ENCODE measurements around the gene SIX3.

The SIX3 gene

DNA sequence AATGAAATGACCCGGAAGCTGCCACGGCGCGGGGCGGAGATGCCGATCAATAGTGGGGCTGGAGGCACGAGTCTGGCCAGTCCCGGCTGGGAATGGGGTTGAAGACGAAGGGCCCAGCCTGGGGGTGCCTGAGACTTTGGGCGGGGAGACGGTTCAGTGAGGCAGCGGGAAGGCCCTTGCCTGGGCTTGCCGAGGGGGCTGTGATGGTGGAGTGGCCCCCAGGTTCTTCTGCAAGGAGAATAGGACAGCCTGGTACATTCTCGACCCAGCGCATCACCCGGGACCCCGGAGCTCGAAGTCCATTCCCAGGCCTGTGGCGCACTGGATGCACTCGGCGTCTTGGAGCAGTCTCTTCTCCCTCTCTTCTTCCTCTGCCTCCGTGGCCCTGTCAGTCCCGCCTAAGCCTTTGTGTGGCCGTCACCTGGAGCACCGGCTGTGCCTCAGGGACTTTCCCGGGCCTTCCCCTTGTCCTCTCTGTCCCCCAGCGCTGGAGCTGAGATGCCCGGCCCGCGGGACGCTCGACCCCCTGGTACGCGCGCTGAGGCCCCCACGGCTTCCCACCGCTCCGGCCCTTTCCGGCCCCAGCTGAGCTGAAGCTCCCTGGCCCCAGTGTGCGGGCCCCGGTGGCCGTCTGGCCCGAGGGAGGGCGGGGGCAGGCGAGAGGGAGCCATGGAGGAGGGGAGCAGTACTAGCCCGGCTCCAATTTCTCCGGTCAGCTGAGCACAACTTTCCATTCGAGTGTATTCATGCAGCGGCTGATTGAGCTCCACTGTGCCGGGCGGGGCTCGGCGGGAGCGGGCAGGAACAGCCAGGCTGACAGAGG is 8.0 kb downstream of the SIX3 start:
- TF ChIP-seq, protein P1, sequence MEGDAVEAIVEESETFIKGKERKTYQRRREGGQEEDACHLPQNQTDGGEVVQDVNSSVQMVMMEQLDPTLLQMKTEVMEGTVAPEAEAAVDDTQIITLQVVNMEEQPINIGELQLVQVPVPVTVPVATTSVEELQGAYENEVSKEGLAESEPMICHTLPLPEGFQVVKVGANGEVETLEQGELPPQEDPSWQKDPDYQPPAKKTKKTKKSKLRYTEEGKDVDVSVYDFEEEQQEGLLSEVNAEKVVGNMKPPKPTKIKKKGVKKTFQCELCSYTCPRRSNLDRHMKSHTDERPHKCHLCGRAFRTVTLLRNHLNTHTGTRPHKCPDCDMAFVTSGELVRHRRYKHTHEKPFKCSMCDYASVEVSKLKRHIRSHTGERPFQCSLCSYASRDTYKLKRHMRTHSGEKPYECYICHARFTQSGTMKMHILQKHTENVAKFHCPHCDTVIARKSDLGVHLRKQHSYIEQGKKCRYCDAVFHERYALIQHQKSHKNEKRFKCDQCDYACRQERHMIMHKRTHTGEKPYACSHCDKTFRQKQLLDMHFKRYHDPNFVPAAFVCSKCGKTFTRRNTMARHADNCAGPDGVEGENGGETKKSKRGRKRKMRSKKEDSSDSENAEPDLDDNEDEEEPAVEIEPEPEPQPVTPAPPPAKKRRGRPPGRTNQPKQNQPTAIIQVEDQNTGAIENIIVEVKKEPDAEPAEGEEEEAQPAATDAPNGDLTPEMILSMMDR (IDR thresholded peaks at IDR 0.05; ENCODE audit: insufficient read depth, low read depth, low read length, missing control alignments) = no peak
- H3K4me3 ChIP-seq (ENCODE audit: low read depth, low read length) = peak overlapping the region; percentile 32
- peak; percentile 46 for DNase-seq (ENCODE audit: low read depth)

DNA sequence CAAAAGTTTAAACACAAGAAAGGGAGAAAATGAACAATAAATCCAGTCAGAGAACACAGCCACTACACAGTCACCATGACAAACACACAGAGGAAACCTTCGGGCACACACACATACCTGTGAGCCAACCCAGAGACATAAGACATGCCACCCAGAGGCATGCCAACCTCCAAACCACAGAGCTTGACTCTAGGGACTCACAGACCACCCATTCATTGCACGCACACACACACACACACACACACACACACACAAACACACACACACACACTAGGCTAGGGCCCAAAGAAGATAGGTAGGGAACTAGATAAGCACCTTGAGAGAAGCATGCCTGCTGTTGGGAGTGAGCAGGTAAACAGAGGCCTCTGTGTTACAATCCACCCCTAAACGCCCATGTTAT is 9.1 kb downstream of the SIX3 start:
- no peak for DNase-seq (ENCODE audit: low read depth)
- TF ChIP-seq, protein P1 (IDR thresholded peaks at IDR 0.05; ENCODE audit: insufficient read depth, low read depth, low read length, missing control alignments) = no peak
- H3K4me3 ChIP-seq (ENCODE audit: low read depth, low read length) = no peak overlapping the region

DNA sequence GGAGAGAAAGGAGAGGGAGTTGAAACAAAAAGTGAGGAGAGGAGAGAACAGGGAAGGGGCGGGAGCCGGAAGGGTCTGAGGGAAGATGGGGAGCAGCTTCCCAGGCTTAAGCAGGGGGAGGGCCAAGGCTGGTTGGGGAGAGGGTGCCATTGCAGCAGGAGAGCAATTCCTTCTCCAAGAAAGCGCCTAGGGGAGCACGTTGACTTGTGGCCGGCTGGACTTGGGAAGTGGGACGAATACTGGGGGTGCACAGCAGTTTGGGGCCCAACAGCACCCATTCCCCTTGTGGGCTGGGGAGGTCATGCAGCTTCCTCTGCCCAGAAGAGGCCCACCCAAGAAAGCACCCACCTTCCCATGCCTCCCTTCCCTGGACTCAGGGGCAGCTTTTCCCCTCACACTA is 9.6 kb downstream of the SIX3 start:
- TF ChIP-seq, protein P1 (IDR thresholded peaks at IDR 0.05; ENCODE audit: insufficient read depth, low read depth, low read length, missing control alignments) = no peak
- DNase-seq (ENCODE audit: low read depth) = no peak
- no peak overlapping the region for H3K4me3 ChIP-seq (ENCODE audit: low read depth, low read length)

DNA sequence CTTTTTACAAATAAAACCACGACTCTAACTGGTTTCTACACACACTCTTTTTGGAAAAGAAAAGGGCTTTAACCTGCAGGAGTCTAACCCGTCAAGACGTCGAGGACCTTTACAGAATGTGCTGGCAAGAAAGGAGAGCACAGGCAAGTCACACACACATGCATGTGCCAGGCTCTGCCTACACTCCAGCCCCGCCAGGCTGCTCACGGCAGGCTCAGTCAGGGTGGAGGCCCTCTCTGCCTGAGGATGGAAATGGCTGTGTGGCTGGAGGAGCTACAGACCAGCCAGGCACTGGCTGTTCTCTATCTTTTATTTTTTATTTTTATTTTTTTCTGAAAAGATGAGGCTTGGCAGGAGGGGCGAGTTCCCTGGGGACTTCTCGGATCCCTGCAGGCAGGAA is 10.2 kb downstream of the SIX3 start:
- peak overlapping the region; percentile 18; the same call in 1 of the 2 replicates for H3K4me3 ChIP-seq (ENCODE audit: low read depth, low read length)
- no peak for DNase-seq (ENCODE audit: low read depth)
- TF ChIP-seq, protein P1 (IDR thresholded peaks at IDR 0.05; ENCODE audit: insufficient read depth, low read depth, low read length, missing control alignments) = no peak

DNA sequence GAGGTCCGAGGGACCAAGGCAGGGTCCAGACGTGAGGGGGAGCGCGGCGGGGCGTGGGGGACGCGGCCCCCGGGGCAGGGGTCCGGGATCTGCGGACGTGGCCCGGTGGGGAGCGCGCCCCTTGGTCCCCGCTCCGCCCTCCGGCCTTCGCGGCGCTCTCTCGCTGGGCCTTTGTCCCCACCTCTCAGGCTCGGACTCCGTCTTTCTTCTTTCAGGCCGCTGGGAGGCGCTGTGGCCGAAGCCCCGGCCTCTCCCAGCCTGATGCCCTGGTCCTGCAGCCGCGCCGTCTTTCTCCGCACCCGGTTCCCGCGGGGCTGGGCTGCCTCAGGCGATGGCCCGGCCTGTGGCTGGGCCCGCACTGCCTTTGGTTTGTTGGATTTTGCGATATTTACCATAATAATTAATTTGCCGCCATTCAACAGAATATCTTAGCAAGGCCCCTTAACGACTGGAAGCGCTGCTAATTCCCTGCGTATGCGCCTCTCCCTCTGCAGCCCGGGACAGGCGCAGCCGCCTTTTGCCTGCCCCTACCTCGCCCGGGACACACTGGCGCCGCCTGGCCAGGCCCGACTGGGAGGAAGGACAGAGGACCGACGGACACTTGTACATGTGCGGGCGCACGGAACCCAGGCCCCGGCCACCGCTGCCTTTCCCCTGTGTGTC is 10.8 kb downstream of the SIX3 start:
- TF ChIP-seq, protein P1 (IDR thresholded peaks at IDR 0.05; ENCODE audit: insufficient read depth, low read depth, low read length, missing control alignments) = peak; percentile 80
- peak; percentile 70 for DNase-seq (ENCODE audit: low read depth)
- H3K4me3 ChIP-seq (ENCODE audit: low read depth, low read length) = peak overlapping the region; percentile 38

DNA sequence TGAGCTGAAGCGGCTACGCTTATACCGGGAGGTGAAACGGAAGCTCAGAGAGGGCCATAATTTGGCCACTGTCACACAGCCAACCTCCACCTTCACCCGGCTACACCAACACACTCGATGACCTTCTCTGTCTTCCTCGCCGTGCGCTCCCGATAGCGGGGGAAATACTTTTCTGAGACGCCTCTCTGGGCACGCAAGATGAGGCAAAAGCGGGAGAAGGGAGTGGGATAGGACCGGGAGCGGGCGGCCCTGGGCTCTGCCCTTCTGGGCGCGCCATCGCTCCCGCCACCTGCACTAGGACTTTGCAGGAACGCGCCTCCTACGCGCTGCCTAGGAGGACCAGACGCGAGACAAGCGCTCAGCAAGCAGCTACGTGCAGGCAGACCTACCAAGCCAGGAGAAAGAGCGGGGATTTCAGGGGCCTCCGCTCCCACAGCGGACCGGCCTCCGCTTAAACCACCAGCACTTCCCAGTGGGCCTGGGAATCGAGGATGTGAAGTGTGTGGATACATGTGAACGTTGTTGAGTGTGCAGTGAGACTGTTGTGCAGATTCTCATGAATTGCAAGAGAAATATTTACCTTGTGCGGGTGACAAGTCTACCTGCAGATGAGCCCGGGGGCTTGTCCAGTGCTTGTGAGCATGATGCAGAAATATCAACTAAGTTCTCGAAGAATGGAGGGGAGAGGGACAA is 11.4 kb downstream of the SIX3 start:
- TF ChIP-seq, protein P1 (IDR thresholded peaks at IDR 0.05; ENCODE audit: insufficient read depth, low read depth, low read length, missing control alignments) = no peak
- DNase-seq (ENCODE audit: low read depth) = no peak
- H3K4me3 ChIP-seq (ENCODE audit: low read depth, low read length) = no peak overlapping the region
